ENCODE results near the gene PRKCQ.
"Not testable (repeated sequence)": the region's sequence is repeated elsewhere in the genome, so short reads cannot be mapped to it uniquely, and the experiment has no call there.

PRKCQ gene

GRCh38 chr10:6593241-6593671, 13.2 kb upstream of the PRKCQ start:
- peak; percentile 52 for DNase-seq

GRCh38 chr10:6592080-6592479, 12.0 kb upstream of the PRKCQ start:
- DNase-seq = no peak

- no peak for DNase-seq
These were observed 11.6 kb upstream of the PRKCQ start for GRCh38 chr10:6591668-6592067.

GRCh38 chr10:6590100-6590499, 10.0 kb upstream of the PRKCQ start:
- no peak for DNase-seq

GRCh38 chr10:6589287-6590094, 9.4 kb upstream of the PRKCQ start:
- no peak for DNase-seq

- no peak for DNase-seq
These were observed 8.8 kb upstream of the PRKCQ start for GRCh38 chr10:6588845-6589244.

GRCh38 chr10:6588082-6588481, 8.0 kb upstream of the PRKCQ start:
- DNase-seq = no peak

- peak; percentile 53 for DNase-seq
These were observed 6.4 kb upstream of the PRKCQ start for GRCh38 chr10:6586501-6586900.

GRCh38 chr10:6583447-6583846, 3.4 kb upstream of the PRKCQ start:
- DNase-seq = peak; percentile 86

- not testable (repeated sequence) for DNase-seq
These were observed 2.8 kb upstream of the PRKCQ start for GRCh38 chr10:6582913-6583312.

GRCh38 chr10:6582298-6582697, 2.2 kb upstream of the PRKCQ start:
- DNase-seq = no peak

- DNase-seq = peak; percentile 53
These were observed 1.7 kb upstream of the PRKCQ start for GRCh38 chr10:6581778-6582228.

GRCh38 chr10:6581223-6581622, 1.1 kb upstream of the PRKCQ start:
- DNase-seq = peak; percentile 32

GRCh38 chr10:6580279-6581029, 378 bp upstream of the PRKCQ start:
- DNase-seq = peak; percentile 91

GRCh38 chr10:6579183-6579903, 733 bp downstream of the PRKCQ start:
- peak; percentile 70 for DNase-seq

GRCh38 chr10:6578795-6579182, 1.3 kb downstream of the PRKCQ start:
- peak; percentile 48 for DNase-seq

GRCh38 chr10:6578251-6578771, 1.8 kb downstream of the PRKCQ start:
- peak; percentile 51 for DNase-seq

GRCh38 chr10:6576326-6576725, 3.8 kb downstream of the PRKCQ start:
- peak; percentile 46 for DNase-seq

GRCh38 chr10:6574664-6575176, 5.4 kb downstream of the PRKCQ start:
- no peak for DNase-seq

GRCh38 chr10:6570893-6571292, 9.2 kb downstream of the PRKCQ start:
- DNase-seq = no peak

GRCh38 chr10:6569259-6569658, 10.8 kb downstream of the PRKCQ start:
- no peak for DNase-seq

GRCh38 chr10:6567884-6568283, 12.2 kb downstream of the PRKCQ start:
- DNase-seq = no peak

GRCh38 chr10:6567203-6567703, 12.8 kb downstream of the PRKCQ start:
- DNase-seq = no peak

Measured in stimulated activated CD4-positive, alpha-beta T cell treated with anti-CD3 and anti-CD28 coated beads, Interleukin-15, amount 100 ng/mL, for 24 hours (primary cell).